HS-5 (cell line): ENCODE results near the gene DESI2.
A peak's percentile ranks its signal among the peaks of the same experiment; 100 is the strongest.

Experiments used
- DNase-seq: peaks from one replicate; pipeline ENCODE4 v3.0.0-alpha.2; 2012; ENCODE audit warnings: low read depth

Gene DESI2

DNA sequence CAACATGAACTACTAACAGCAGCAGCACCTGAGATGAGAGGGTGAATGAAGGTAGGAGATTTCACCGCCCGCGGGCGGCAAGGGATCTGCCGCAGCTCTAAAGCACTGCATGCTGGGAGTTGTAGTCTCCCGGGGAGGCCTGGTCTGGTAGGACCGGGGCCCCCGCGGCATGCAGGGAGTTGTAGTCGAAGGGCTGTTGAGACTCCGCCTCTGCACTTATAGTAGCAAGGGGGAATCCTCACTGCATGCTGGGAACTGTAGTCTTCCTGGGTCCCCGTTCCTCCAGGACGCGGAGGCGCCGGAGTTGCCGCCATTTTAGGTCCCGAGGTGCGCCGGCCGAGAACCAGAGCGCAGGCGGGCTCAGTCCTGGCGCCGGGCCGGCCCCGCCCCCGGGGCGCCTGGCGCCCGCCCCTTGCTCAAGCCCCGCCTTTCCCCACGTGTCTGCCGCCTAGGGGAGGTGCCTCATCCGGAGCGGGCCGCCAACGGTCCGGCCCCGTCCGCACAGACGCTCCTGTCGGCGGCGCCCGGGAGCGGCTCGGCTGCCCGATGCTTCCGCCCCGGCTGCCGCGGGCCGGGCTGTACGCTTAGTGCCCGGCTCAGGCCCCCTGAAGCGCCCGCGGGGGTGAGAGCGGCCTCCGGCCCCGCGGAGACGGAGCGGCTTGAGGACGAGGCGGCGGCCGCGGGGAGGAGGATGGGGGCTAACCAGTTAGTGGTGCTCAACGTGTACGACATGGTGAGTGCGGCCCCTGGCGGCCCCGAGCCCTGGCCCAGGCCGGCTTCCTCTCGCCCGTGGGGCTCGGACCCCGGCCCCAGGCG, at the start of gene DESI2:
DESI2 (plus strand) TSS at position 504 of the 816 bp plus-strand sequence; CDS start at position 692, 188 bp downstream.
- peak; percentile 94 for DNase-seq

- DNase-seq = peak; percentile 15
These were observed 49.4 kb upstream of the DESI2 start for GRCh38 chr1:244603498-244603897.

DNA sequence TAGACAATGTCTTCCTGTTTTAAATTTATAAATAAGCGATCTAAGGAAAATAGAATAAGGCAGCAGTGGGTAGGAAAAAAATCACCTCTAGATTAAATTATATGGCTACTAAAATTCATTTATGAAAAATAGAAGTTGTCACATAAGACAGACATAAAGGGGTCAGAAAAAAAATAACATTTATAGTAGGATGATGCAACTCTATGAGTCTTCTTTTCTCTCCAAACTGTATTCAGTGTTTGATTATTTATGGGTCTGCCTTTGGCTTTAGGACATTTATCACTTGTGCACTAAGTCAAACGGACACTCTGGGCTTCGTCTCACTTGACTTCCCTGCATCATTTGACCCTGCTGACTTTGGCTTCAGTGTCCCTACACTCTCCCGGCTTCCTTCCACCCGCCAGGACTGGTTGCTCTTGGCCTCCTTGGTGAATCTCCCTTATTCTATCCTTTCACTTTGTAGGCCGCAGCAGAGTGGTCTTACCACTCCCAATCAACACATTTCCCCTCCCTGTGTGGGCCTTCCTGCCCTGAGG, 47.0 kb upstream of the DESI2 start:
- DNase-seq = no peak

DNA sequence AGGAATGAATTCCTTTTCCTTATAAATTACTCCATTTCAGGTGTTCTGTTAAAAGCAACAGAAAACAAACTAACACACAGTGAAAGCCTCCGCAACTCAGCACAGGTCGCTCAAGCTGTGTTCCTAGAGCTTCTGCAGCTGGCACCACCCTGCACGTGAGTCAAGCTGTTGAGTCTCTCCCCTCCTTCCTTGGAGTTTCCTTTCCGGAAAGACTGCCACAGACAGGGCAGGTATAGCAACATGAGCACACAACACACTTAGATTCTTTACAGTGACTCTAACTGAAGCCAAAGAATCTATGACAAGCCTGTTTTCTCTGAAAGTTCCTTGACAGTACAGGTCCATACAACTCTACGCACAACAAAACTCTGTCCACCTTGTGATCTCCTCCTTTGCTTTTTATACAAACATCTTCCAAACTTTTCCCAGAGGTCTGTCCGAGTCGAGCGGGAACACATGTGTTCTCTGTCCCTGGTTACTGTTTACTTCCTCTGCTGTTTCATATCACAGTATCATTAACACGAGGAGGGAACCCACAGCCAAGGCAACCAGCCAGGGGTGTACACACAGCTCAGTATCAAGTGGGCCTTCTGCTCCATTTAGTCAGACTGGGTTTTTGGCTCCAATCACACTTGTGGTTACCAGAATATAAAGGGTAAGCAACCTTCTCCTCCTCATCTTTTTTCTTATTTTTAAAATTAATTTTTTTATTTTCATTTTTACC, 38.7 kb upstream of the DESI2 start:
- no peak for DNase-seq

DNA sequence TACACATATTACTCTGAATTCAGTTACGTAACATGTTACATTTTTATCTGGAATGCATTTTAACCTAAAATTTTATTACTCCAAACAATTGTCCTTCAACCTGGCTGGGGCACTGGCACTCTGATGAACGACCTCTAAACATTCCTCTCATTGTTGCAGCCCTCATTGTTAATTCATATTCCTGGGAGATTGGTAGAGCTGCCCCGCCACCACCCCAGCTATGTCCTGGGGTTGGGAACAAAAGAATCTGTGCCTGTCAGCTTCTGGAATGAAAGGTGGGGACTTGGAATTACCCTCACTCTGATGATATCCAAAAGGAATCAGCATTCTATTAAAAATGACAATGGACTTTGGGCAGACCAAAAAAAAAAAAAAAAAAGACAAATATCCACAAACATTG, 38.0 kb upstream of the DESI2 start:
- no peak for DNase-seq

DNA sequence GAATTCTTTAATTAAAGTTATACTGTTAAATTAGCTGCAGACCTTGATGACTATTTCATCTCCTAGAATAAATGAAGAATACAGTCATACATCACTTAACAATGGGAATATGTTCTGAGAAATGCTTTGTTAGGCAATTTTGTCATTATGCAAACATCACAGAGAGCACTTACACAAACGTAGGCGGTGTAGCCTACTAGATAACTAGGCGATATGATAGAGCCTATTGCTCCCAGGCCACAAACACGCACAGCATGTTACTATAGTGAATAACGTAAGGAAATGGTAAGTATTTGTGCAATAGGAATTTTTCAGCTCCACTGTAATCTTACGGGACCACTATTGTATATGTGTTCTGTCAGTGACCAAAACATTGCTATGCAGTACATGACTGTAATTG, 37.6 kb upstream of the DESI2 start:
- no peak for DNase-seq

GRCh38 chr1:244626709-244627108, 26.2 kb upstream of the DESI2 start:
- DNase-seq = no peak

GRCh38 chr1:244628789-244629188, 24.1 kb upstream of the DESI2 start:
- no peak for DNase-seq

GRCh38 chr1:244633140-244633539, 19.8 kb upstream of the DESI2 start:
- DNase-seq = no peak

DNA sequence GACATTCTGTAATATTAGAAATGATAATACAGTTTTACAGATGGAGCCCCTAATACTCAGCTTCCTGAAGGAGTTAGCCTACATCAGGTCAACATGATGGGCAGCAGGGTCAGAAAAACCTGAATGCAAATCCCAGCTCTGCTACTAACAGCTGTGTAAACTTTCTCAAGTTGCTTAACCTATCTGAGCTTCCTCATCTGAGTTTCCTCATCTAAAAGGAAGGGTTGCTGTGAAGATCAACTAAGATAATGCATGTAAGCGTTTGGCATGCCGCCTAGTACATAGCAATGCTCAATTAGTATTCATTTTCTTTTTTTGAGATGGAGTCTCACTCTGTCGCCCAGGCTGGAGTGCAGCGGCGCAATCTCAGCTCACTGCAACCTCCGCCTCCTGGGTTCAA, 18.4 kb upstream of the DESI2 start:
- DNase-seq = no peak

DNA sequence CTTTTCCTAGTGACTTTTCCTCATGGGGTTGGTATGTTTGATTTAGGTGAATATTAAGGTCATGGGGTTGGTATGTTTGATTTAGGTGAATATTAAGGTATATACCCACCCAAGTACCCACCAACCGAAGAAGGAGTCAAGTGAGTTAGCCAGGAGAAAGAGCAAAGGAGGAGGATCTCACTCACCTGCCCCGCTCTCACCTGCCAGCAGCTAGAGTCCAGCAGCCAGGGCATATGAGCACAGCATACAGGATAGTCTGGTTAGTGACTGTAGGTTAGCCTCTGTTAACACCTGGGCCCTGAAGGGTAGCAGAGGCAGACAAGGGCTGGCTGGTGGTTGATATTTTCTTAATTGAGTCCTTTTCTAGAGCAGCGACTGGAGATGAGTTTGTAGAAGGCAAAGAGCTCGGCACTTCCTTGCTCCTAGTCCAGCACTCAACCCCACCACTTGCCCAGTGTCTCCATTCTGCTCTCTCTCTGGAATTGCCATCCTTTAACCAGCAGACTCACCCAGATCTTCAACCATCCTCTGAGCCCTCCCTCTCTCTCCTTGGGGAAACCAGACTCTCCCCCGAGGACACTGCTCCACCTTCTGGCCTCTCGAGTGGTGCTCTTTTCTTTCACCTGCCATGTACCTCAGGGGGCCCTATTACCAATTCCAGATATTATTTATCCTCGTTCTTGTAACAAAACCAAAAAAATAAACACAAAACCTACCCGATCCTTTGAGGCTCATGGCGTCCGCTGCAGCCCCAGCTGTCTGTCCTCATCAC, 16.3 kb upstream of the DESI2 start:
- no peak for DNase-seq

DNA sequence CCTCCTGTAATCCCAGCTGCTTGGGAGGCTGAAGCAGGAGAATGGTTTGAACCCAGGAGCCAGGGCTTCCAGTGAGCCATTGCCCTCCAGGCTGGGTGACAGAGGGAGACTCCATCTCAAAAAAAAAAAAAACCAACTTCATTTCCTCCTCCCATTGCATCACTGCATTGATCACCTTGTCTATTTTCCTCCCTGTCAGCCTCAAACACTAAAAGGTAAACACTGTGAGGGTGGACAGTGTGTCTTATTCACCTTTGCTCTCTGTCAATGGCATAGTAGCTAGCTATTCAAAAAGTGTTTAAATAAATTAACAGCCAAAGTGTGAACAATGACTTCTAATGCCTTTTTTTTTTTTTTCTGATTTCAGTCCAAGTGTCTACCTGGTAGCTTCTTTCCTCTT, 13.4 kb upstream of the DESI2 start:
- no peak for DNase-seq

- DNase-seq = no peak
These were observed 12.0 kb upstream of the DESI2 start for GRCh38 chr1:244640917-244641316.

GRCh38 chr1:244642526-244642925, 10.4 kb upstream of the DESI2 start:
- no peak for DNase-seq

- no peak for DNase-seq
These were observed 9.9 kb upstream of the DESI2 start for GRCh38 chr1:244642988-244643387.

- DNase-seq = no peak
These were observed 7.5 kb upstream of the DESI2 start for GRCh38 chr1:244645414-244645813.

GRCh38 chr1:244645890-244646289, 7.0 kb upstream of the DESI2 start:
- DNase-seq = no peak

GRCh38 chr1:244647819-244648218, 5.1 kb upstream of the DESI2 start:
- DNase-seq = no peak

GRCh38 chr1:244651956-244652622, 837 bp upstream of the DESI2 start:
- no peak for DNase-seq

DNA sequence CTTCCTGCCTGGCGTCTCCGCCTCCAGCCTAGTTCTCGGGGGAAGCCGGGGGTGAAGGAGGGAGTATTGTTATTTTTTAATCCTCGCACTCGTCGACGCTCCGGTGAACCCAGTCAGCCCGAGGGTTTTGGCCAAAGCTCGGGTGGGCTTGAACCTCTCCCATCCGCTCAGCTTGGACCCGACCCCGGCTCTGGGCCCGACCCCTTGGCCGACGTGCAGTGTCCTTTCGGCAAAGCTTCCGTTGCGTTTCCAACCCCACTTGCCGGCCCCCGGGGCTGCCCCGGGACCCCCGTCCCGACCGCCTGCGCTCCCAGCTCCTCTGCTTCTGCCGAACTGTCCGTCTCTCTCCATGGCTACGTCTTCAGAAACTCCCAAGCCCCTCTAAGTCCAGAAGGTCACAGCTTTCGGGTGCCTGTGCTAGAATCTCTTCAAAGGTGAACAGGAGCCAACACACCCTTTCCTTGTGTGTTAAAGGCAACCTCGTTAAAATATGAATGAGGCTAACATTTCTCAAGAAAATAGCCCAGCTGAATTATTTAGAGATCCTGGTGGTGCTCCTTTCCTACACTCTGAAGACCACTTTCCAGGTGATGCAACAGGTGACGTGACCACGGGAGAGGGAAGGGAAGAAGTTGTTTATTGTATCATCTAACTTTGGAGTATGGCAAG, 647 bp downstream of the DESI2 start:
- no peak for DNase-seq
